ENCODE measurements around the gene KCNMA1.

DNA sequence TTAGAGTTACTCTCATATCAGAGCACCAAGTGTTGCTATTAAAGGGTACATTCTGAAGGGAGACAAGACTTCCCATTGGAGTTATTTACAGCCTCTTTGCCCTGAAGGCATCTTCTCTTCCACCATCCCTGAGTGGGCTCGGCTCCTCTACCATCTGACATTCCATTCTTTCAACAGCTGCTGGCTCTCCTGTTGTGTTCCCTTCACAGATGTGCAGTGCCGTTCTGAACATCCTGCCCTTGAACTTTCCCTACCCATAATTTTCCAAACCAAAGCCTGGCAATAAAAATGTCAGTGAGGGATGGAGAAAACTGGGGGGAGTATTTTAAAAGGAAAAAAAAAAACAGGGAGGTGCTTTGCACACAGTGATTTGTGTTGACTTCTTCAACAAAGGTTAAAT lies 392.9 kb downstream of the KCNMA1 start:
- TF ChIP-seq POLR2A (IDR thresholded peaks at IDR 0.05) (no peak), POLR2AphosphoS5 (IDR thresholded peaks at IDR 0.05) (no peak)
- TF ChIP-seq, protein P1, sequence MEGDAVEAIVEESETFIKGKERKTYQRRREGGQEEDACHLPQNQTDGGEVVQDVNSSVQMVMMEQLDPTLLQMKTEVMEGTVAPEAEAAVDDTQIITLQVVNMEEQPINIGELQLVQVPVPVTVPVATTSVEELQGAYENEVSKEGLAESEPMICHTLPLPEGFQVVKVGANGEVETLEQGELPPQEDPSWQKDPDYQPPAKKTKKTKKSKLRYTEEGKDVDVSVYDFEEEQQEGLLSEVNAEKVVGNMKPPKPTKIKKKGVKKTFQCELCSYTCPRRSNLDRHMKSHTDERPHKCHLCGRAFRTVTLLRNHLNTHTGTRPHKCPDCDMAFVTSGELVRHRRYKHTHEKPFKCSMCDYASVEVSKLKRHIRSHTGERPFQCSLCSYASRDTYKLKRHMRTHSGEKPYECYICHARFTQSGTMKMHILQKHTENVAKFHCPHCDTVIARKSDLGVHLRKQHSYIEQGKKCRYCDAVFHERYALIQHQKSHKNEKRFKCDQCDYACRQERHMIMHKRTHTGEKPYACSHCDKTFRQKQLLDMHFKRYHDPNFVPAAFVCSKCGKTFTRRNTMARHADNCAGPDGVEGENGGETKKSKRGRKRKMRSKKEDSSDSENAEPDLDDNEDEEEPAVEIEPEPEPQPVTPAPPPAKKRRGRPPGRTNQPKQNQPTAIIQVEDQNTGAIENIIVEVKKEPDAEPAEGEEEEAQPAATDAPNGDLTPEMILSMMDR (IDR thresholded peaks at IDR 0.05), result no peak
